DOHH2 (cell line): ENCODE data around the gene MRM2.

Experiments used
- EZH2phosphoT487 ChIP-seq: fragments of 200-600 bp; sonication (generic); IDR thresholded peaks from 2 replicates; pipeline ENCODE4 v1.6.1; 2017; ENCODE audit warnings: borderline replicate concordance, mild to moderate bottlenecking, antibody characterized with exemption, low read length, moderate library complexity, mixed read lengths
- TF ChIP-seq, protein P1 (sequence below): fragments of 200-600 bp; sonication (generic); IDR thresholded peaks from one replicate; pipeline ENCODE4 v1.5.1; 2014; ENCODE audit warnings: antibody characterized with exemption, mild to moderate bottlenecking, low read depth, low read length; ENCODE audit not compliant: poor library complexity, severe bottlenecking

DNA sequence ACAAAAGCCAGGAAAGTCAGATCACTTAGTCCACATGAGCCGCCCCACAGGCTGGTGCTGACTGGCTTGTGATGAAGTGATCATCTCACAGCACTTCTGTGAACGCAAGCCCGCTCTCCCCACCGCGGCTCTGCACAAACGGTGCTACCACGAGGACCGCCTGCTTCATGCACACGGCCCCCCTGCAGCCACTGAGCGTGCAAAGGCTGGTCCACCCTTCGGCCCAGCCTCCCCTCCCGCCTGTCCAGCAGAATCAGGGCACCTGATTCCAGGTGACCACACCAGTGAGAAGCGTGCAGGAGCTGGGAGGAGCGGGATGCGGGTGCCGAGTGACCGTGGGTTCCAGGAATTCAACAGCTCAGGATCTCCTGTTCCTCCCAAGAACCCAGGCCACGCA lies 41.4 kb downstream of the MRM2 start:
- TF ChIP-seq, protein P1, sequence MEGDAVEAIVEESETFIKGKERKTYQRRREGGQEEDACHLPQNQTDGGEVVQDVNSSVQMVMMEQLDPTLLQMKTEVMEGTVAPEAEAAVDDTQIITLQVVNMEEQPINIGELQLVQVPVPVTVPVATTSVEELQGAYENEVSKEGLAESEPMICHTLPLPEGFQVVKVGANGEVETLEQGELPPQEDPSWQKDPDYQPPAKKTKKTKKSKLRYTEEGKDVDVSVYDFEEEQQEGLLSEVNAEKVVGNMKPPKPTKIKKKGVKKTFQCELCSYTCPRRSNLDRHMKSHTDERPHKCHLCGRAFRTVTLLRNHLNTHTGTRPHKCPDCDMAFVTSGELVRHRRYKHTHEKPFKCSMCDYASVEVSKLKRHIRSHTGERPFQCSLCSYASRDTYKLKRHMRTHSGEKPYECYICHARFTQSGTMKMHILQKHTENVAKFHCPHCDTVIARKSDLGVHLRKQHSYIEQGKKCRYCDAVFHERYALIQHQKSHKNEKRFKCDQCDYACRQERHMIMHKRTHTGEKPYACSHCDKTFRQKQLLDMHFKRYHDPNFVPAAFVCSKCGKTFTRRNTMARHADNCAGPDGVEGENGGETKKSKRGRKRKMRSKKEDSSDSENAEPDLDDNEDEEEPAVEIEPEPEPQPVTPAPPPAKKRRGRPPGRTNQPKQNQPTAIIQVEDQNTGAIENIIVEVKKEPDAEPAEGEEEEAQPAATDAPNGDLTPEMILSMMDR: no peak
- TF ChIP-seq EZH2phosphoT487: no peak
